HCT116 (cell line): ENCODE measurements around the gene BIRC6. TPM values are rescaled to one million over a fixed set of nuclear protein-coding genes. Genes with fewer than 3 reads are reported as not detected.
"Not testable (repeated sequence)": the region's sequence is repeated elsewhere in the genome, so short reads cannot be mapped to it uniquely, and the experiment has no call there.

Experiments
- ATAC-seq: fragments of 200-7000 bp; cut with Tn5 transposase; 2 replicates; pipeline ENCODE4 v1.9.1; 2020; ENCODE audit warnings: mild to moderate bottlenecking, moderate library complexity
- BruUV-seq: library from RNA; stranded (reverse); fragments of 400-500 nt; replicated peaks from 2 replicates; lab custom pipeline; 2021; lab: Mats Ljungman, UMichigan
- CTCF ChIA-PET: fragments of 300-600 bp; sonication (Branson Sonifier 250); formaldehyde crosslinking; loops from one replicate; lab custom pipeline; 2021; ENCODE audit warnings: antibody characterized with exemption; lab: Charles Lee
- POLR2A ChIA-PET: fragments of 300-600, 350-600 bp; sonication (Branson Sonifier 250); formaldehyde crosslinking; loops from one replicate; lab custom pipeline; 2021; ENCODE audit warnings: antibody characterized with exemption; lab: Charles Lee
- RAD21 ChIA-PET, 2 experiments: fragments of 300-600 bp; sonication (Branson Sonifier 250); formaldehyde crosslinking; loops; one replicate each; lab custom pipeline; 2023; ENCODE audit warnings: low total read pairs in 2 of 2; ENCODE audit not compliant: uncharacterized antibody in 2 of 2, unreplicated experiment in 2 of 2, low non-redundant PET in 1 of 2; lab: Charles Lee
- DNase-seq: peaks from one replicate; pipeline ENCODE4 v3.0.0-alpha.2; 2010; ENCODE audit warnings: low read depth, low spot score
- H2AFZ ChIP-seq: fragments of 200-600 bp; shearing (Covaris generic), sonication (generic); 2 replicates; pipeline ENCODE4 v1.6.1; 2017; ENCODE audit warnings: low read depth, mixed run types, mixed read lengths, antibody characterized with exemption, low read length; ENCODE audit not compliant: poor library complexity, severe bottlenecking
- H3K27ac ChIP-seq: 2 replicates; pipeline ENCODE4 v1.5.1; 2012; ENCODE audit warnings: low read depth, low read length
- H3K27me3 ChIP-seq: fragments of 200-600 bp; sonication (generic); 2 replicates; pipeline ENCODE4 v1.6.1; 2016; ENCODE audit warnings: mixed run types, low read length, mixed read lengths; ENCODE audit not compliant: insufficient read depth
- H3K36me3 ChIP-seq, 2 experiments: fragments of 200-500 bp in 1 of 2; fragments of 200-600 bp in 1 of 2; sonication (Bioruptor generic) in 1 of 2; sonication (generic) in 1 of 2; 2 replicates each; pipeline versions ENCODE4 v1.5.1 to v1.6.1; 2014 to 2016; ENCODE audit warnings: low read length in 2 of 2, inconsistent platforms in 1 of 2, mixed read lengths in 1 of 2, mixed run types in 1 of 2; ENCODE audit not compliant: insufficient read depth in 2 of 2, control insufficient read depth in 1 of 2
- H3K4me1 ChIP-seq, 2 experiments: fragments of 200-600 bp in 1 of 2; sonication (generic) in 1 of 2; 2 replicates each; pipeline versions ENCODE4 v1.5.1 to v1.6.1; 2012 to 2017; ENCODE audit warnings: low read length in 2 of 2, inconsistent platforms in 1 of 2, mild to moderate bottlenecking in 1 of 2, mixed read lengths in 1 of 2, mixed run types in 1 of 2, moderate library complexity in 1 of 2; ENCODE audit not compliant: insufficient read depth in 2 of 2, control insufficient read depth in 1 of 2
- H3K4me2 ChIP-seq: fragments of 200-600 bp; sonication (generic); 2 replicates; pipeline ENCODE4 v1.6.1; 2017; ENCODE audit warnings: mixed run types, low read length, mixed read lengths
- H3K4me3 ChIP-seq, 2 experiments: fragments of 200-600 bp in 1 of 2; sonication (generic) in 1 of 2; replicated peaks in 1 of 2; 2 replicates each; pipeline ENCODE4 v1.5.1; 2011 to 2016; ENCODE audit warnings: low read length in 2 of 2, control low read depth in 1 of 2, low read depth in 1 of 2, mild to moderate bottlenecking in 1 of 2, mixed read lengths in 1 of 2, mixed run types in 1 of 2
- H3K79me2 ChIP-seq: fragments of 200-600 bp; sonication (generic); 2 replicates; pipeline ENCODE4 v1.6.1; 2017; ENCODE audit warnings: mild to moderate bottlenecking, mixed run types, low read length, moderate library complexity, mixed read lengths; ENCODE audit not compliant: insufficient read depth
- H3K9ac ChIP-seq: fragments of 200-600 bp; sonication (generic); 2 replicates; pipeline ENCODE4 v1.6.1; 2016; ENCODE audit warnings: low read length, mixed read lengths
- H3K9me2 ChIP-seq: fragments of 200-600 bp; sonication (generic), shearing (Covaris generic); 2 replicates; pipeline ENCODE4 v1.6.1; 2017; ENCODE audit warnings: mixed run types, mild to moderate bottlenecking, moderate library complexity; ENCODE audit not compliant: insufficient read depth
- H3K9me3 ChIP-seq, 2 experiments: fragments of 200-500 bp in 1 of 2; fragments of 200-600 bp in 1 of 2; sonication (Bioruptor generic) in 1 of 2; sonication (generic) in 1 of 2; 2 replicates each; pipeline ENCODE4 v1.6.1; 2014 to 2017; ENCODE audit warnings: low read length in 2 of 2, mixed read lengths in 2 of 2, inconsistent platforms in 1 of 2, low read depth in 1 of 2, mild to moderate bottlenecking in 1 of 2, mixed run types in 1 of 2, moderate library complexity in 1 of 2; ENCODE audit not compliant: control insufficient read depth in 1 of 2, insufficient read depth in 1 of 2
- H4K20me1 ChIP-seq: fragments of 200-600 bp; sonication (generic), shearing (Covaris generic); 2 replicates; pipeline ENCODE4 v1.6.1; 2017; ENCODE audit warnings: mixed run types, mild to moderate bottlenecking, moderate library complexity; ENCODE audit not compliant: insufficient read depth
- CBX3 ChIP-seq: IDR thresholded peaks from 2 replicates; pipeline ENCODE4 v1.6.1; 2012; ENCODE audit warnings: low read depth
- EGR1 ChIP-seq: IDR thresholded peaks from 2 replicates; pipeline ENCODE4 v1.6.1; 2012; ENCODE audit warnings: low read depth
- ELF1 ChIP-seq: IDR thresholded peaks from 2 replicates; pipeline ENCODE4 v1.6.1; 2012; ENCODE audit warnings: low read depth, borderline replicate concordance
- JUND ChIP-seq: IDR thresholded peaks from 2 replicates; pipeline ENCODE4 v1.6.1; 2012
- SIN3A ChIP-seq: IDR thresholded peaks from 2 replicates; pipeline ENCODE4 v1.6.1; 2012; ENCODE audit warnings: low read depth
- SP1 ChIP-seq: IDR thresholded peaks from 2 replicates; pipeline ENCODE4 v1.6.1; 2012; ENCODE audit warnings: low read depth
- TCF7L2 ChIP-seq: IDR thresholded peaks from 2 replicates; pipeline ENCODE4 v1.7.0; 2011; ENCODE audit warnings: borderline replicate concordance, inconsistent platforms; ENCODE audit not compliant: insufficient read depth, insufficient read length; ENCODE audit errors: extremely low read depth
- ZNF274 ChIP-seq: fragments of 200-500 bp; sonication (Bioruptor generic); IDR thresholded peaks from 2 replicates; pipeline ENCODE4 v1.6.1; 2014; ENCODE audit warnings: mild to moderate bottlenecking, low read depth, low read length, inconsistent platforms
- intact Hi-C: fragments of 100-400 bp; cut with micrococcal nuclease; formaldehyde crosslinking; loops from 2 replicates; pipeline ENCODE4 v1.10.0; 2022
- total RNA-seq: library from RNA; stranded (reverse); gene quantifications from one replicate; pipeline ENCODE4 v1.2.1, GENCODE V29; 2021; ENCODE audit not compliant: unreplicated experiment
- TF ChIP-seq, protein P1 (sequence below): IDR thresholded peaks from 2 replicates; pipeline ENCODE4 v1.6.1; 2012
- TF ChIP-seq, protein P2 (sequence below): IDR thresholded peaks from 2 replicates; pipeline ENCODE4 v1.6.1; 2011; ENCODE audit warnings: mild to moderate bottlenecking, low read length, moderate library complexity; ENCODE audit not compliant: insufficient replicate concordance; ENCODE audit errors: extremely low read depth
- TF ChIP-seq, protein P3 (sequence below): IDR thresholded peaks from 2 replicates; pipeline ENCODE4 v1.6.1; 2012

BIRC6 gene
- total RNA-seq, 1 experiment from 2014 or later: 60.7 TPM

DNA sequence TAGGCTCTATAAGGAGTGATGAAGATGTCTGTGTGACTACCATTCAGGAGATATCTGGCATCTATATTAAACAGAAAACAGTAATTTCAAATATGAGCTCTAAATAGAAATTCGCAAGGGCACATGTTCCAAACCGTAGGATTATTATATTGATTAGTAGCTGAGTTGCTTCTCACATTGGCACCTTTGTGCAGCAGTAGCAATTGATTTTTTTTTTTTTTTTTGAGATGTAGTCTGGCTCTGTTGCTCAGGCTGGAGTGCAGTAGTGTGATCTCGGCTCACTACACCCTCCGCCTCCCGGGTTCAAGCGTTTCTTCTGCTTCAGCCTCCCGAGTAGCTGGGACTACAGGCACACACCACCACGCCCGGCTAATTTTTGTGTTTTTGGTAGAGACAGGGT lies 12.4 kb downstream of the BIRC6 start:
- POLR2A ChIA-PET: no interaction called here
- ATAC-seq (no peak), DNase-seq (no peak)
- CTCF ChIA-PET: no interaction called here
- H3K36me3 ChIP-seq: no peaks in the 10 kb centered on the region
- intact Hi-C loops: no loop called here
- TF ChIP-seq, protein P1, sequence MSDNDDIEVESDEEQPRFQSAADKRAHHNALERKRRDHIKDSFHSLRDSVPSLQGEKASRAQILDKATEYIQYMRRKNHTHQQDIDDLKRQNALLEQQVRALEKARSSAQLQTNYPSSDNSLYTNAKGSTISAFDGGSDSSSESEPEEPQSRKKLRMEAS: no peak
- TF ChIP-seq, protein P2, sequence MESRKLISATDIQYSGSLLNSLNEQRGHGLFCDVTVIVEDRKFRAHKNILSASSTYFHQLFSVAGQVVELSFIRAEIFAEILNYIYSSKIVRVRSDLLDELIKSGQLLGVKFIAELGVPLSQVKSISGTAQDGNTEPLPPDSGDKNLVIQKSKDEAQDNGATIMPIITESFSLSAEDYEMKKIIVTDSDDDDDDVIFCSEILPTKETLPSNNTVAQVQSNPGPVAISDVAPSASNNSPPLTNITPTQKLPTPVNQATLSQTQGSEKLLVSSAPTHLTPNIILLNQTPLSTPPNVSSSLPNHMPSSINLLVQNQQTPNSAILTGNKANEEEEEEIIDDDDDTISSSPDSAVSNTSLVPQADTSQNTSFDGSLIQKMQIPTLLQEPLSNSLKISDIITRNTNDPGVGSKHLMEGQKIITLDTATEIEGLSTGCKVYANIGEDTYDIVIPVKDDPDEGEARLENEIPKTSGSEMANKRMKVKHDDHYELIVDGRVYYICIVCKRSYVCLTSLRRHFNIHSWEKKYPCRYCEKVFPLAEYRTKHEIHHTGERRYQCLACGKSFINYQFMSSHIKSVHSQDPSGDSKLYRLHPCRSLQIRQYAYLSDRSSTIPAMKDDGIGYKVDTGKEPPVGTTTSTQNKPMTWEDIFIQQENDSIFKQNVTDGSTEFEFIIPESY: no peak
- TF ChIP-seq CBX3 (no peak), JUND (no peak), SP1 (no peak), TCF7L2 (no peak), SIN3A (no peak), ELF1 (no peak), ZNF274 (no peak), EGR1 (no peak)
- TF ChIP-seq, protein P3, sequence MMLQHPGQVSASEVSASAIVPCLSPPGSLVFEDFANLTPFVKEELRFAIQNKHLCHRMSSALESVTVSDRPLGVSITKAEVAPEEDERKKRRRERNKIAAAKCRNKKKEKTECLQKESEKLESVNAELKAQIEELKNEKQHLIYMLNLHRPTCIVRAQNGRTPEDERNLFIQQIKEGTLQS: no peak
- no peak overlapping the region for H3K9ac ChIP-seq
- no peaks in the 10 kb centered on the region for H3K9me3 ChIP-seq
- no peaks in the 10 kb centered on the region for H3K9me2 ChIP-seq
- peaks cover 99% of the 10 kb centered on the region for H3K79me2 ChIP-seq
- no peaks in the 10 kb centered on the region for H3K4me1 ChIP-seq
- no peak overlapping the region for H3K4me2 ChIP-seq
- no peak overlapping the region for H2AFZ ChIP-seq
- H3K27me3 ChIP-seq: no peaks in the 10 kb centered on the region
- no TSS peak for BruUV-seq
- peaks cover 21% of the 10 kb centered on the region; the same call in 1 of the 2 replicates for H4K20me1 ChIP-seq
- RAD21 ChIA-PET: no interaction called here
- no peak overlapping the region for H3K4me3 ChIP-seq
- no peak overlapping the region for H3K27ac ChIP-seq

GRCh38 chr2:32370942-32371341 lies 14.1 kb downstream of the BIRC6 start:
- POLR2A ChIA-PET, H3K4me3 ChIP-seq, H3K4me1 ChIP-seq, H3K9ac ChIP-seq, H3K9me3 ChIP-seq, H2AFZ ChIP-seq, DNase-seq, intact Hi-C loops, H3K36me3 ChIP-seq, H3K4me2 ChIP-seq, RAD21 ChIA-PET, ATAC-seq, H3K27ac ChIP-seq, H3K9me2 ChIP-seq, BruUV-seq, CTCF ChIA-PET, H3K27me3 ChIP-seq: not testable (repeated sequence)
- Histone ChIP-seq H4K20me1 (peaks cover 16% of the 10 kb centered on the region; the same call in 1 of the 2 replicates), H3K79me2 (peaks cover 97% of the 10 kb centered on the region)
